ENCODE measurements around the gene HOXC6.

GRCh38 chr12:54053751-54054741 is 25.8 kb downstream of the HOXC6 start, which contains the start of gene HOXC4:
- TF ChIP-seq MAX (CRISPR knock-in tag; IDR thresholded peaks at IDR 0.05) (no peak), CTCF (IDR thresholded peaks at IDR 0.05) (no peak), NFATC4 (CRISPR knock-in tag; IDR thresholded peaks at IDR 0.05) (no peak), JUN (CRISPR knock-in tag; IDR thresholded peaks at IDR 0.05) (no peak), KAT7 (CRISPR knock-in tag; IDR thresholded peaks at IDR 0.05; ENCODE audit: borderline replicate concordance) (no peak), NR2C2 (CRISPR knock-in tag; IDR thresholded peaks at IDR 0.05) (no peak), CREB1 (CRISPR knock-in tag; IDR thresholded peaks at IDR 0.05) (no peak), FOXJ3 (CRISPR knock-in tag; IDR thresholded peaks at IDR 0.05; ENCODE audit: borderline replicate concordance) (no peak), MYBL2 (CRISPR knock-in tag; IDR thresholded peaks at IDR 0.05) (no peak), TP53 (CRISPR knock-in tag; IDR thresholded peaks at IDR 0.05) (no peak), NFE2L1 (CRISPR knock-in tag; IDR thresholded peaks at IDR 0.05) (no peak), ATF2 (CRISPR knock-in tag; IDR thresholded peaks at IDR 0.05; ENCODE audit: borderline replicate concordance, low read depth) (no peak)

All from WTC11 (cell line).